Fibroblast of pulmonary artery (primary cell): ENCODE data around the gene S100A7A.

Experiments used
- DNase-seq: peaks from one replicate; pipeline ENCODE4 v3.0.0-alpha.2; 2010; ENCODE audit warnings: low read depth
- H3K4me3 ChIP-seq: replicated peaks from 2 replicates; pipeline ENCODE4 v1.5.1; 2011; ENCODE audit warnings: low read depth, mild to moderate bottlenecking, control low read depth, low read length, moderate library complexity
- CTCF ChIP-seq: IDR thresholded peaks from 2 replicates; pipeline ENCODE4 v1.5.1; 2011; ENCODE audit warnings: mild to moderate bottlenecking, control low read depth, low read length, inconsistent platforms; ENCODE audit errors: missing control alignments

Gene S100A7A

GRCh38 chr1:153375511-153375910 lies 40.8 kb upstream of the S100A7A start, which contains the start of gene S100A12:
S100A12 (minus strand) TSS chr1:153375621; CDS start chr1:153374592, 1,029 bp downstream.
- DNase-seq, result peak; percentile 85

GRCh38 chr1:153379591-153379990 lies 36.7 kb upstream of the S100A7A start:
- TF ChIP-seq CTCF, result no peak
- H3K4me3 ChIP-seq, result no peak overlapping the region
- no peak for DNase-seq

More at GRCh38 chr1:153375511-153375910, 40.8 kb upstream of the S100A7A start, which contains the start of gene S100A12:
- no peak within 1 kb of the TSS for H3K4me3 ChIP-seq
- no peak for TF ChIP-seq CTCF

DNA sequence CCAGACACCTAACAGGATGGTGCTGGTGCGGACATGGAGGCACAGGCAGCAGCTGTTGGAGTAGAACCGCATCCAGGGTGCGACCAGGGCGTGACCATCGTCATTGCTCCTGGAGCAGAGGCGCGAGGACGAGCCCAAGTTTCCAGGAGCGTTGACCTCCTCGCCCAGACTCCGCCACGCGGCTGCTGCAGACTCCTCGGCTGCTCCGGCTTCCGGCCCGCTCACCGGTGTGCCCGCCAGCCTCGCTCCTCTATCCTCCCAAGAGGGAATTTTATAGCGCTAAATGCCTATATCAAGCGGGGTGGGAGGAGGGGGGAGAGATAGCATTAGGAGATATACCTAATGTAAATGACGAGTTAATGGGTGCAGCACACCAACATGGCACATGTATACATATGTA lies 35.6 kb upstream of the S100A7A start:
- no peak for DNase-seq
- TF ChIP-seq CTCF, result no peak
- H3K4me3 ChIP-seq, result no peak overlapping the region

GRCh38 chr1:153384958-153385580 lies 31.3 kb upstream of the S100A7A start:
- no peak overlapping the region for H3K4me3 ChIP-seq
- no peak for TF ChIP-seq CTCF
- no peak for DNase-seq

- H3K4me3 ChIP-seq, result no peak overlapping the region
- DNase-seq, result no peak
- no peak for TF ChIP-seq CTCF
These were observed 29.8 kb upstream of the S100A7A start for GRCh38 chr1:153386500-153386901.

DNA sequence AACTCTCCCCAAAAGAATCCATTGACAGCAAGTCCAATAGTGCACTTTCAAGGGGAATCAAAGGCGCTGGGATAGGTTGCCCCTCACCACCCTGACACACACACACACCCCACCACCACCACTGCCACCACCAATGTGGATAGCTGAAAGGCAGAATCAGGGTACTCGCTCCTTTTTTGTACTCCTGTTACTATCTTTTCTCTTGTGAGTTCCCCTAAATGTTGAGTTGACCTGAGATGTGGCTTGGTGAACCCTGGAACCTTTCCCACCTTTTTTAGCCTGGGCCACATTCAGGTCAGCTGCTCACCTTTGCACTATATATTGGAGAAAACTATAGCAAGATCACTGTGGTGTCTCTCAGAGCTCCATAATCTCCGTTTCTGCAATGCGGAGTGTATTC lies 29.3 kb upstream of the S100A7A start:
- DNase-seq, result no peak
- TF ChIP-seq CTCF, result no peak
- H3K4me3 ChIP-seq, result no peak overlapping the region

- no peak for DNase-seq
- H3K4me3 ChIP-seq, result no peak overlapping the region
- no peak for TF ChIP-seq CTCF
These were observed 28.5 kb upstream of the S100A7A start for GRCh38 chr1:153387785-153388184.
